Stimulated activated CD8-positive, alpha-beta memory T cell treated with anti-CD3 and anti-CD28 coated beads, Interleukin-7, amount 100 ng/mL, for 4 hours (primary cell): ENCODE results near the gene HBZ.
"Not testable (repeated sequence)": the region's sequence is repeated elsewhere in the genome, so short reads cannot be mapped to it uniquely, and the experiment has no call there.

Source experiments
- DNase-seq, 2 donors: peaks; one replicate each; pipeline ENCODE4 v3.0.0-alpha.2; 2020; ENCODE audit warnings: low read depth in 2 of 2

The HBZ gene

DNA sequence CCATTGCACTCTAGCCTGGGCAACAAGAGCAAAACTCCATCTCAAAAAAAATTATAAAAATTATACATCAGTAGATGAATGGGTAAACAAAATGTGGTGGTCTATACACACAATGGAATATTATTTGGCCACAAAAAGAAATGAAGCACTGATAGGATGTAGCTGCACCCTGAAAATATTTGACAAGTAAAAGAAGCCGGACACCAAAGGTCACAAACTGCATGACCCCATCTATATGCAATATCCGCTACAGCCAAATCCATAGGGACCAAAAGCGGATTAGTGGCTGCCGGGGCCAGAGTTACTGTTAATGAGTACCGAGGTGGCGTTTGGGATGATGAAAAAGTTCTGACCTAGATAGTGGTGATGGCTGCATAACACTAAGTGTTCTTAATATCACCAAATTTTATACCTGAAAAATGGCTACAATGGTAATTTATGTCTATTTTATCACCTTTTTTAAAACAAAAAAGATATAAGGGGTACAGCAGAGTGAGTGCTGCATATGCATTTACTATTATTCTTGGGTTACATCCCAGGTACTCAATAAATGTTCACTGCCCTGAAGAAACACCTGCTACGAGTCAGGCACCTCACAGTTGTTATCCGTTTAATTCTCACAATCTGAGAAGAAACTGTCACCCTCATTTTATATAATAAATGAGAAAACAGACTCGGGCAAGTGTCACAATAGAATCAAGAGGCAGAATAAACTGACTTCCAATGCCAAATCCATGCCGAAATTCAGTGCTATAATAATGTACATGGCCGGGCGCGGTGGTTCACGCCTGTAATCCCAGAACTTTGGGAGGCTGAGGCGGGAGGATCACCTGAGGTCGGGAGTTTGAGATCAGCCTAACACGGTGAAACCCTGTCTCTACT, 27.0 kb downstream of the HBZ start:
- no peak for DNase-seq

DNA sequence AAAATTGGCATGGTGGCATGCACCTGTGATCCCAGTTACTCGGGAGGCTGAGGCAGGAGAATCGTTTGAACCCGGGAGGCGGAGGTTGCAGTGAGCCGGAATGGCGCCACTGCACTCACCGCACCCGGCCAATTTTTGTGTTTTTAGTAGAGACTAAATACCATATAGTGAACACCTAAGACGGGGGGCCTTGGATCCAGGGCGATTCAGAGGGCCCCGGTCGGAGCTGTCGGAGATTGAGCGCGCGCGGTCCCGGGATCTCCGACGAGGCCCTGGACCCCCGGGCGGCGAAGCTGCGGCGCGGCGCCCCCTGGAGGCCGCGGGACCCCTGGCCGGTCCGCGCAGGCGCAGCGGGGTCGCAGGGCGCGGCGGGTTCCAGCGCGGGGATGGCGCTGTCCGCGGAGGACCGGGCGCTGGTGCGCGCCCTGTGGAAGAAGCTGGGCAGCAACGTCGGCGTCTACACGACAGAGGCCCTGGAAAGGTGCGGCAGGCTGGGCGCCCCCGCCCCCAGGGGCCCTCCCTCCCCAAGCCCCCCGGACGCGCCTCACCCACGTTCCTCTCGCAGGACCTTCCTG, 27.7 kb downstream of the HBZ start, which contains the start of gene HBQ1:
HBQ1 (plus strand) TSS at position 359 of the 575 bp plus-strand sequence; CDS start at position 387, 28 bp downstream.
- no peak for DNase-seq

GRCh38 chr16:180681-181564, 28.5 kb downstream of the HBZ start:
- peak; percentile 62 to 71 for DNase-seq

DNA sequence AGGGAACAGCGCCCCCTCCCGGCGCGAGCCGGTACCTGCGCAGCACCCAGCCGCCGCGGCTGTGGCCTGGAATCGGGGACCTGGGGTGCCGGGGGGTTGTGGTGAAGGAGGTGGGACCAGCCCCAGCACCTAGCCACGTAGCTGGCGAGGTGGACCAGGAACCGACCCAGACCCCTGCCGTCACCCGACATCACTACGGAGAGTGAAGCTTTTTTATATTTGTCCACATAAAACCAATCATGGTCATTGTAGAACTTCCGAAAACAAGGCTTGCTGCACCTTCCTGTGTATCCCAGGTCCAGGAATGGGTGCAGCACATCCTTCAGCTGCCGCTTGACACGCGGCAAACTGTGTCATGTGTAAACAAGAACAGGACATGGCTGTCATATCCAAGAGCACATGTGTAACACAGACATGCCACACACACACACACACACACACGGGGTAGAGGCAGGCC, 29.1 kb downstream of the HBZ start:
- DNase-seq, result no peak

DNA sequence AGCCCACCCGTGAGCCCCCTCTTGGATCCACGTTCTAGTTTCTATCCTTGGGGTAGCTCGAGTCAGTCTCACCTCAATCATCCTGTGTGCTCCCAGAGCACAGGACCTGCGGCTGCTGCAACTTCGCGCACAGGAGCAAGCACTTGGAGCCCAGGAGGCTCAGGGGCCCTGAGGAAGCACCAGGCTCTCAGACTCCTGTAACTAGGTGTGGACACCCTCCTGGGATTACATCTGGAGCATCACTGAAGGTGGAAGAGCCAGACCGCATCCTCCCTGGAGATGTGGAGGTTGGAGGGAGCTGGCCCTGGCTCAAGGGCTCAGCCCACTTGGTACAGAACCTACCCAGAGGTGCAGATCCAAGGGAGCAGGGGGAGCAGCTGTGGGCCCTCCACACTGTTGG, 30.6 kb downstream of the HBZ start:
- DNase-seq, result no peak

GRCh38 chr16:185213-185612, 32.8 kb downstream of the HBZ start:
- DNase-seq, result no peak

- no peak for DNase-seq
Measured at GRCh38 chr16:185691-186090, 33.2 kb downstream of the HBZ start.

- DNase-seq, result no peak
Measured at GRCh38 chr16:187330-187729, 34.9 kb downstream of the HBZ start.

DNA sequence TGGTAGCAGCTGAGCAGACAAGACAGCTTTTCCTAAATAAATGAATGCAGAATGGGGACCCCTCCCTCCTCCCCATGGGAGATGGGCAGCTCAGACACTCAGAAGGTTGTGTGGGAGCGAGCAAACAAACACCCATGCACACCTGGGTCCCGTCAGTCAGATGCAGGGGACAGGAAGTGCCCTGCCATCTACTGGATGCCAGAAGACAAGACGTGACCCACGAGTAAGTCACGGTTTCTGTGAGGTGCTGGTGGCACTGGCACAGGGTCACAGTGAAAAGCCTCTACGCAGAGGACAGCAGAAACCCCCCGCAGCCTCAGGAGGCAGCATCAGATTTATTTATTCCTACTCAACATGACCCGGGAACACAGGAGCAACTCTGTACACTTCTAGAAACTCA, 36.2 kb downstream of the HBZ start:
- no peak for DNase-seq

- DNase-seq, result no peak
Measured at GRCh38 chr16:189604-190186, 37.3 kb downstream of the HBZ start.

- DNase-seq, result no peak
Measured at GRCh38 chr16:191831-192230, 39.4 kb downstream of the HBZ start.

DNA sequence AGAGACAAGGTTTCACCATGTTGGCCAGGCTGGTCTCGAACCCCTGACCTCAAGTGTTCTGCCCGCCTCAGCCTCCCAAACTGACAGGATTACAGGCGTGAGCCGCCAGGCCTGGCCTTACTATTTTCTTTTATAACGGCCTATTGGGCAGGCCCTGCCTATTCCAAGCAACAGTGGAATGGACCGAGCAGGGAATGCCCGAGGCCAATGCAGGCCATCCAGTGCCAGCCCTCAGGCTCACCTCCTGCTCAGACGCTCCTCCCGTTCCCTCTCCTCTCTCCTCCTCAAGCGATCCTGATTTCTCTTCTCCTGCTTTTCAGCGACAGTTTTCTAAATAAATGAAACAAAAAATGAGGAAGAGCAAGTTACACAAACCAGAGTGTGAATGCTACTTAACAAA, 40.2 kb downstream of the HBZ start:
- DNase-seq, result no peak

DNA sequence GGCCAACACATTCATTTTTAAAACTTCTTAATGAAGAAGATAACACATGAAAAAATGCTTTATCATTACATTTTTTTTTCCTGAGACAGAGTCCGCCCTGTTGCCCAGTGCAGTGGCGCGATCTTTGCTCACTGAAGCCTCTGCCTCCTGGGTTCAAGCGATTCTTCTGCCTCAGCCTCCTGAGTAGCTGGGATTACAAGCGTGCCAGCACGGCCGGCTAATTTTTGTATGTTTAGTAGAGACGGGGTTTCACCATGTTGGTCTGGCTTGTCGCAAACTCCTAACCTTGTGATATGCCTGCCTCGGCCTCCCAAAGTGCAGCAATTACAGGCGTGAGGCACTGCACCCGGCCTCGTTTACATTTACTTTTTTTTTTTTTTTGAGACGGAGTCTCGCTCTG, 41.0 kb downstream of the HBZ start:
- DNase-seq, result no peak

DNA sequence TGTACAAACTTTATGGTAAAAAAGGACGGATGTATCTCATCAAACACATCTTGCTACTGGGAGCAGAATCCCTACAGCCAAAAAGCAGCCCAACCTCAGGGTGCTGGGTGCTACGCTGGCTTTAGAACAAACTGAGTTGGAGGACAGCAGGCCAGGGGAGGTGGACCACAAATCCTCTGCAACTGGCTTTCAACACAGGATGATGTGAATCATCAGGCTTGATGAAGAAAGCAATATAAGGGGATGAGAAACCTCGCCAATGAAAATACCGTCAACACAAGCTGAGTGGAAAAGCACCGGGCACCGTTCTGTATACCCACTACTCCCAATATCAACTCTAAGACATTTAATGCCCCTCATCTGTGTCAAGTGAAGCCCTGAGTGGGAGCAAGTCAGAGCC, 42.1 kb downstream of the HBZ start:
- no peak for DNase-seq

GRCh38 chr16:200388-200787, 47.9 kb downstream of the HBZ start:
- no peak for DNase-seq

DNA sequence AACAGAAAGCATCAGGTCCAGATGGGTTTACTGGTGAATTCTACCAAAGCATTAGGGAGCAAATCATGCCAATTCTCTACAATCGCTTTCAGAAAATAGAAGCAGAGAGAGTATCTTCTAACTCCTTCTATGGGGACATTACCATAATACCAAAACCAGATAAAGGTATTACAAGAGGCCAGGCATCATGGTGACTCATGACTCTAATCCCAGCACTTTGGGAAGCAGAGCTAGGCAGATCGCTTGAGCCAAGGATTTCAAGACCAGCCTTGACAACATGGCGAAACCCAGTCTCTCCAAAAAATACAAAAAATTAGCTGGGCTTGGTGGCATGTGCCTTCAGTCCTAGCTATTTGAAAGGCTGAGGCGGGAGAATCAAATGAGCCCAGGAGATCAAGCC, 50.8 kb downstream of the HBZ start:
- DNase-seq, result no peak

DNA sequence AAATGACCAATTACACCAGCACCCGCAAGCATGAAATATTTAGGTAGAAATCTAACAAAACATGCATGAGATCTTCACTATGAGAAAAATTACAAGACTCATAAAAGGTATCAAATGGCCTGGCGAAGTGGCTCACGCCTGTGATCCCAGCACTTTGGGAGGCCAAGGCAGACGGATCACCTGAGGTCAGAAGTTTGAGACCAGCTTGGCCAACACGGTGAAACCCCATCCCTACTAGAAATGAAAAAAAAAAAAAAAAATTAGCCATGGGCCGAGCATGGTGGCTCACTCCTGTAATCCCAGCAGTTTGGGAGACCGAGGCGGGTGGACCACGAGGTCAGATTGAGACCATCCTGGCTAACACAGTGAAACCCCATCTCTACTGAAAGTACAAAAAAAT, 51.6 kb downstream of the HBZ start:
- not testable (repeated sequence) for DNase-seq
